ENCODE results near the gene GAB1. TPM values are rescaled to one million over a fixed set of nuclear protein-coding genes. Genes with fewer than 3 reads are reported as not detected.

Gene GAB1
- total and polyA plus RNA-seq, 2 of the 8 experiments (the other 6 are each of a cell fraction or from before 2014, with no cell fraction given) = 6.8 to 21.3 TPM

DNA sequence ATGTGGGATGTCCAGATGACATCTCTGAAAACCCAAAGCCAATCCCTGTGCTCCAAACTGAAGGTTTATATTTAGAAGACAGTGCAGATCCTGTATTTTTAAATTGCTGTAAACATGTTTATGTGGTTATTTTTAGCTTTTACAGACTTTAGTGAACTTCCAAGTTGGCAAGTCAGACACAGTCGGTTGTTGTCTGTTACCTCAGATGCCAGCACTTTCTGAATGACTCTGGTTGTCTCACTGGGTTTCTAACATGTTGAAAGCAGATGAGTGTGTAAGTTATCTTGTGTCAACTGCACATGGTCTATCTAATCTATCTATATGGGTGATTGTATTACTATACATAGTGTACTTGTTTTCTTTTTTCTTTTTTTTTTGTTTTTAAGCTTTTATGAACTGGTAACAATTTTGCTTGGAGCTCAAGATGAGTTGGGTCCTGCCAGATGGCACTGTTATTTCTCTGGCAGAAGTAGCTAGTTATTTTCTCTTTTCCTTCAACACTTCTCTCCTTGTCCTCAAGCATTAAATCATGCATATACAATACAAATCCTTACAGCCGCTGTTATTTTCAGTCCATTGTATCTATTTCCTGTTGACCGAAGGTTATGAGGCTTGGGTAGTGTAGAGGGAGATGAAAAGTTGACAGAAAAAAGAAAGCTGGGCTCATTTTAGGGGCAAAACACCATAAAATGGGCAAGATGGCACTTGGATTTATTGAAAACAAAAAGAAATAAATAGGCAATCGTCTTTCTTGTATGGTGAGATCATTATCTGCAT lies 66.3 kb downstream of the GAB1 start:
- Histone ChIP-seq H3K79me2 (ENCODE audit: control insufficient read depth in 1 of 2, insufficient read depth in 2 of 2, low read length in 2 of 2) (peaks cover 0 to 2% of the 10 kb centered on the region in 2 experiments; a peak in 1 of 4 replicates), H2BK5ac (ENCODE audit: low read depth, low read length) (no peak overlapping the region), H3K36me3 (ENCODE audit: control insufficient read depth in 2 of 4, insufficient read depth in 4 of 4, low read length in 3 of 4) (no peaks in the 10 kb centered on the region), H3K18ac (ENCODE audit: extremely low read depth, low read length) (no peak overlapping the region), H3K4me3 (ENCODE audit: extremely low read depth in 1 of 4, insufficient read depth in 2 of 4, low read depth in 3 of 4, low read length in 4 of 4) (no peak overlapping the region), H2BK15ac (ENCODE audit: low read length) (no peak overlapping the region), H3K9me3 (ENCODE audit: insufficient read depth in 2 of 2, low read depth in 1 of 2, low read length in 1 of 2) (no peaks in the 10 kb centered on the region; a peak in 1 of 4 replicates), H2BK20ac (ENCODE audit: low read length) (no peak overlapping the region), H3K4me2 (ENCODE audit: insufficient read depth in 1 of 2, low read depth in 2 of 2, low read length in 2 of 2) (no peak overlapping the region), H3K4ac (replicated peaks; ENCODE audit: insufficient read length, low read depth, low read length) (no peak overlapping the region), H4K20me1 (replicated peaks in 1 of 2; ENCODE audit: control insufficient read depth in 1 of 2, insufficient read depth in 2 of 2, low read length in 2 of 2) (no peaks in the 10 kb centered on the region), H3K23ac (ENCODE audit: insufficient read length) (no peak overlapping the region), H3K27me3 (replicated peaks in 1 of 4; ENCODE audit: control insufficient read depth in 3 of 4, extremely low read depth in 1 of 4, insufficient read depth in 3 of 4, low read length in 3 of 4) (peaks cover 0 to 1% (median 0%) of the 10 kb centered on the region in 4 experiments; a peak in 1 of 7 replicates), H2AFZ (ENCODE audit: low read length) (no peak overlapping the region), H4K91ac (replicated peaks; ENCODE audit: insufficient read length, low read length) (no peak overlapping the region), H3K27ac (ENCODE audit: low read depth, low read length) (no peak overlapping the region), H3K23me2 (ENCODE audit: low read depth, low read length) (no peaks in the 10 kb centered on the region), H2BK120ac (replicated peaks; ENCODE audit: low read depth, low read length) (no peak overlapping the region), H3K79me1 (ENCODE audit: low read depth, low read length) (no peaks in the 10 kb centered on the region), H3K14ac (ENCODE audit: insufficient read length) (no peak overlapping the region), H4K5ac (ENCODE audit: insufficient read length, low read depth, low read length) (no peak overlapping the region), H3K9ac (replicated peaks in 1 of 4; ENCODE audit: extremely low read depth in 1 of 4, low read depth in 3 of 4, low read length in 3 of 4) (no peak overlapping the region), H2BK12ac (ENCODE audit: low read depth, low read length) (no peak overlapping the region), H3K4me1 (replicated peaks in 1 of 4; ENCODE audit: control insufficient read depth in 3 of 4, insufficient read depth in 4 of 4, low read length in 3 of 4) (peaks cover 0 to 4% (median 0%) of the 10 kb centered on the region in 4 experiments; a peak in 1 of 7 replicates), H4K8ac (ENCODE audit: extremely low read depth, insufficient read depth, low read length) (no peak overlapping the region), H2AK5ac (ENCODE audit: low read depth, low read length) (no peak overlapping the region), H3K56ac (replicated peaks; ENCODE audit: insufficient read length, low read depth, low read length) (no peak overlapping the region)
- DNase-seq (ENCODE audit: low read depth in 1 of 2, low spot score in 2 of 2) (no peak), FAIRE-seq (no peak)
- POLR2A ChIA-PET (ENCODE audit: partially characterized antibody) = no interaction called here
- 93% methylated on average over 4 of the region's 4 CpGs; no CpG with 5 or more reads in 1 of the 2 experiments for WGBS, 2 experiments (ENCODE audit: extremely low coverage in 1 of 2, insufficient coverage in 1 of 2, insufficient read length in 1 of 2, insufficient replicate concordance in 2 of 2, low coverage in 1 of 2, low lambda C conversion rate in 2 of 2, missing lambda C conversion rate in 1 of 2)
- CTCF ChIA-PET (ENCODE audit: partially characterized antibody) = interaction anchor here (0.6 to 1.7 kb wide), 6 partner anchors 12 to 39 kb away, joined by 3 to 6 read pairs (median 3); no protein-coding TSS in a partner anchor
- no peak for TF ChIP-seq SRF (IDR thresholded peaks at IDR 0.05; ENCODE audit: low read depth, low read length)
- TF ChIP-seq TCF12 (IDR thresholded peaks at IDR 0.05; ENCODE audit: low read depth, low read length) = no peak
- TF ChIP-seq SIN3A (conservative IDR thresholded peaks at IDR 0.05 in 1 of 2, IDR thresholded peaks at IDR 0.05 in 1 of 2; ENCODE audit: low read depth in 1 of 2, low read length in 2 of 2) = no peak
- no peak for TF ChIP-seq CBX5 (IDR thresholded peaks at IDR 0.05; ENCODE audit: low read depth, low read length)
- TF ChIP-seq POLR2AphosphoS5 (IDR thresholded peaks at IDR 0.05; ENCODE audit: low read depth, low read length) = no peak
- no peak for TF ChIP-seq POLR2A (IDR thresholded peaks at IDR 0.05; ENCODE audit: control extremely low read depth in 1 of 2, low read depth in 2 of 2, low read length in 2 of 2)
- TF ChIP-seq SP4 (IDR thresholded peaks at IDR 0.05; ENCODE audit: low read length) = no peak
- no peak for TF ChIP-seq HDAC6 (IDR thresholded peaks at IDR 0.05; ENCODE audit: low read depth, low read length)
- no peak for TF ChIP-seq SP2 (IDR thresholded peaks at IDR 0.05; ENCODE audit: low read length)
- TF ChIP-seq SIX5 (IDR thresholded peaks at IDR 0.05; ENCODE audit: low read depth, low read length) = no peak
- TF ChIP-seq CTBP2 (IDR thresholded peaks at IDR 0.05; ENCODE audit: borderline replicate concordance, insufficient read depth, insufficient read length, low read length) = no peak
- TF ChIP-seq RFX5 (IDR thresholded peaks at IDR 0.05; ENCODE audit: borderline replicate concordance, low read depth, low read length) = no peak
- TF ChIP-seq ZNF274 (IDR thresholded peaks at IDR 0.05; ENCODE audit: borderline replicate concordance, extremely low read depth, low read length) = no peak
